ENCODE data around the gene CNR2.
A peak's percentile ranks its signal among the peaks of the same experiment; 100 is the strongest.
"Not testable (repeated sequence)": the region's sequence is repeated elsewhere in the genome, so short reads cannot be mapped to it uniquely, and the experiment has no call there.

Gene CNR2

GRCh38 chr1:23882746-23883145 lies 30.4 kb downstream of the CNR2 start:
- DNase-seq (ENCODE audit: low spot score), result no peak

- DNase-seq (ENCODE audit: low spot score), result no peak
Observed at GRCh38 chr1:23879809-23880208, 33.4 kb downstream of the CNR2 start.

- no peak for DNase-seq (ENCODE audit: low spot score)
Observed at GRCh38 chr1:23878668-23879067, 34.5 kb downstream of the CNR2 start.

GRCh38 chr1:23875382-23875781 lies 37.8 kb downstream of the CNR2 start:
- DNase-seq (ENCODE audit: low spot score), result no peak

GRCh38 chr1:23872421-23872820 lies 40.7 kb downstream of the CNR2 start:
- DNase-seq (ENCODE audit: low spot score), result no peak

GRCh38 chr1:23869051-23869450 lies 44.1 kb downstream of the CNR2 start:
- no peak for DNase-seq (ENCODE audit: low spot score)

- DNase-seq (ENCODE audit: low spot score), result no peak
Observed at GRCh38 chr1:23868557-23869016, 44.6 kb downstream of the CNR2 start.

GRCh38 chr1:23867895-23868556 lies 45.1 kb downstream of the CNR2 start, which contains the start of gene FUCA1:
Gene FUCA1, minus strand, starts transcription at chr1:23868290. Its CDS starts 4 bp downstream, at chr1:23868286.
- DNase-seq (ENCODE audit: low spot score), result peak; percentile 95

GRCh38 chr1:23867542-23867894 lies 45.6 kb downstream of the CNR2 start:
- DNase-seq (ENCODE audit: low spot score), result peak; percentile 20

- DNase-seq (ENCODE audit: low spot score), result peak; percentile 97
Observed at GRCh38 chr1:23865543-23865930, 47.6 kb downstream of the CNR2 start.

GRCh38 chr1:23864801-23865542 lies 48.2 kb downstream of the CNR2 start:
- no peak for DNase-seq (ENCODE audit: low spot score)

- no peak for DNase-seq (ENCODE audit: low spot score)
Observed at GRCh38 chr1:23862640-23863039, 50.5 kb downstream of the CNR2 start.

GRCh38 chr1:23854568-23854967 lies 58.6 kb downstream of the CNR2 start:
- DNase-seq (ENCODE audit: low spot score), result no peak

- DNase-seq (ENCODE audit: low spot score), result not testable (repeated sequence)
Observed at GRCh38 chr1:23853124-23853523, 60.0 kb downstream of the CNR2 start.

GRCh38 chr1:23851406-23851805 lies 61.8 kb downstream of the CNR2 start:
- not testable (repeated sequence) for DNase-seq (ENCODE audit: low spot score)

- DNase-seq (ENCODE audit: low spot score), result no peak
Observed at GRCh38 chr1:23848673-23849616, 64.2 kb downstream of the CNR2 start.

GRCh38 chr1:23847482-23848095 lies 65.6 kb downstream of the CNR2 start:
- DNase-seq (ENCODE audit: low spot score), result not testable (repeated sequence)

GRCh38 chr1:23845163-23845562 lies 68.0 kb downstream of the CNR2 start:
- DNase-seq (ENCODE audit: low spot score), result no peak

- DNase-seq (ENCODE audit: low spot score), result no peak
Observed at GRCh38 chr1:23843644-23844043, 69.5 kb downstream of the CNR2 start.

- peak; percentile 53 for DNase-seq (ENCODE audit: low spot score)
Observed at GRCh38 chr1:23838401-23838866, 74.7 kb downstream of the CNR2 start.

GRCh38 chr1:23837908-23838307 lies 75.3 kb downstream of the CNR2 start:
- DNase-seq (ENCODE audit: low spot score), result no peak

GRCh38 chr1:23836037-23836436 lies 77.1 kb downstream of the CNR2 start:
- no peak for DNase-seq (ENCODE audit: low spot score)

Measured in SW480 (cell line).